Left lung (tissue), 10 donors: ENCODE data around the gene SNAP91. TPM values are rescaled to one million over a fixed set of nuclear protein-coding genes. Genes with fewer than 3 reads are reported as not detected.
"Not testable (repeated sequence)": the region's sequence is repeated elsewhere in the genome, so short reads cannot be mapped to it uniquely, and the experiment has no call there.

Experiments used
- ATAC-seq: fragments of 200-7000 bp; cut with Tn5 transposase; one replicate; pipeline ENCODE4 v1.9.1; 2020; ENCODE audit warnings: moderate library complexity
- DNase-seq, 4 donors: peaks; one replicate each; pipeline ENCODE4 v3.0.0-alpha.2; 2013 to 2020
- H3K27ac ChIP-seq, 2 donors: fragments of 200-600 bp; sonication (generic) in 1 of 2; one replicate each; pipeline versions ENCODE4 v1.5.0 to v1.8.0; 2020 to 2021
- H3K27me3 ChIP-seq, 2 donors: fragments of 200-600 bp; sonication (generic) in 1 of 2; one replicate each; pipeline versions ENCODE4 v1.5.0 to v1.8.0; 2020 to 2021
- H3K36me3 ChIP-seq, 2 donors: fragments of 200-600 bp; sonication (generic) in 1 of 2; one replicate each; pipeline versions ENCODE4 v1.5.0 to v1.8.0; 2020 to 2021
- H3K4me1 ChIP-seq, 2 donors: fragments of 200-600 bp; one replicate each; pipeline ENCODE4 v1.8.0; 2021
- H3K4me3 ChIP-seq, 2 donors: fragments of 200-600 bp; sonication (generic) in 1 of 2; one replicate each; pipeline versions ENCODE4 v1.5.0 to v1.8.0; 2020 to 2021; ENCODE audit warnings: mild to moderate bottlenecking in 1 of 2
- H3K9me3 ChIP-seq, 2 donors: fragments of 200-600 bp; sonication (generic) in 1 of 2; one replicate each; pipeline versions ENCODE4 v1.5.0 to v1.8.0; 2020 to 2021
- intact Hi-C, 2 donors: fragments of 100-400 bp; cut with DNase I; formaldehyde crosslinking; loops; one replicate each; pipeline versions ENCODE4 v1.11.2 to v1.14.2; 2022
- polyA plus RNA-seq, 6 donors: library from polyadenylated mRNA; unstranded; fragments of 120-200 nt; gene quantifications; one replicate each; pipeline ENCODE4 v1.2.1, GENCODE V29; 2013; ENCODE audit not compliant: insufficient read length in 6 of 6
- total RNA-seq, 2 donors: library from RNA; stranded (reverse); fragmentation: NEBNext Ultra II Directional; extraction: Animal tissue kit (Norgen Biotek cat#: 25700); gene quantifications; one replicate each; pipeline ENCODE4 v1.2.1, GENCODE V29; 2021
- TF ChIP-seq, protein P1 (sequence below), 2 donors: fragments of 200-600 bp; sonication (generic) in 1 of 2; IDR thresholded peaks; one replicate each; pipeline versions ENCODE4 v1.5.0 to v1.8.0; 2021; ENCODE audit warnings: antibody characterized with exemption in 2 of 2
- donor health status: DM: no; HTN: yes; CAD: no.
- donor health status: DM: no; HTN: no; CAD: no.

SNAP91 gene
- total and polyA plus RNA-seq, 8 donors = 0.05 to 1.5 (median 0.97) TPM

DNA sequence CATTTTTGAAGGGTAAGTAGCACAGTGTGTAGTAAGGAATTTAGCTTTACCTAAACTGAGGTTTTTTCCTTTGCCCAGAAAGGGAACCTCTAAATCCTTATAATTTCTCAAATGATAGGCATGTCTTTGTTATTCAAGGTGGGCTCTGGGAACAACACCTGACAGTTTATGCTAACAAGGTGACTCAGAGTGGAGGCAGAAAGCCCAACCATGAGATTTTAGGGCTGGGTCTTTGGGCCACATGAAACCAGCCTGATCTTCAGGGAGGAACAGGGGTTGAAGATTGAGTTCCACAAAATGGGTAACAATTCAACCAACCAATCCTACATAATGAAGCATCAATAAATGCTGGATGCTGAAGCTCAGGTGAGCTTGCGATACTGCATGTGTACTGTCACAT is 149.9 kb downstream of the SNAP91 start:
- DNase-seq (no peak), ATAC-seq (no peak)
- Histone ChIP-seq H3K9me3 (no peaks in the 10 kb centered on the region), H3K27me3 (no peaks in the 10 kb centered on the region), H3K27ac (no peak overlapping the region), H3K4me3 (no peak overlapping the region), H3K36me3 (no peaks in the 10 kb centered on the region), H3K4me1 (no peaks in the 10 kb centered on the region)
- TF ChIP-seq, protein P1, sequence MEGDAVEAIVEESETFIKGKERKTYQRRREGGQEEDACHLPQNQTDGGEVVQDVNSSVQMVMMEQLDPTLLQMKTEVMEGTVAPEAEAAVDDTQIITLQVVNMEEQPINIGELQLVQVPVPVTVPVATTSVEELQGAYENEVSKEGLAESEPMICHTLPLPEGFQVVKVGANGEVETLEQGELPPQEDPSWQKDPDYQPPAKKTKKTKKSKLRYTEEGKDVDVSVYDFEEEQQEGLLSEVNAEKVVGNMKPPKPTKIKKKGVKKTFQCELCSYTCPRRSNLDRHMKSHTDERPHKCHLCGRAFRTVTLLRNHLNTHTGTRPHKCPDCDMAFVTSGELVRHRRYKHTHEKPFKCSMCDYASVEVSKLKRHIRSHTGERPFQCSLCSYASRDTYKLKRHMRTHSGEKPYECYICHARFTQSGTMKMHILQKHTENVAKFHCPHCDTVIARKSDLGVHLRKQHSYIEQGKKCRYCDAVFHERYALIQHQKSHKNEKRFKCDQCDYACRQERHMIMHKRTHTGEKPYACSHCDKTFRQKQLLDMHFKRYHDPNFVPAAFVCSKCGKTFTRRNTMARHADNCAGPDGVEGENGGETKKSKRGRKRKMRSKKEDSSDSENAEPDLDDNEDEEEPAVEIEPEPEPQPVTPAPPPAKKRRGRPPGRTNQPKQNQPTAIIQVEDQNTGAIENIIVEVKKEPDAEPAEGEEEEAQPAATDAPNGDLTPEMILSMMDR (IDR thresholded peaks at IDR 0.05) = no peak
- intact Hi-C loops = no loop called here

DNA sequence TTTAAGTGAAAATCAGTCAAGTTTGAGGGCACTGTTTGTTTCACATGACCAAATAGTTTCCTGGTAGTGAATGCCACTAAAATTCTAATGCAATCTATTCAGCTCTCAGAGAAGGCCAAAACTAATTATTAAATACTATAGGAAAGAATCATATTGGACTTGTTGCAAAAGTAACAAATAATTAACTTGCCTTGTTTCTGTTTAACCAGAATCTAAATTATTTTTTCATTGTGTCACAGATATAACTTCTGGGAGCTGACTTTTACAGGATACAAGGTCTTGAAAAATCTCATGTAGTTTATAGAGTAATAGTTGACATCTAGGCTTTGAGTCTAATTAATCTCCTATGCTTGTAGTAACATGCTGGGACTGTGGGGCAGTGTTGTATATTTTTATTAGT is 152.0 kb downstream of the SNAP91 start:
- Histone ChIP-seq H3K9me3 (no peaks in the 10 kb centered on the region), H3K4me1 (no peaks in the 10 kb centered on the region), H3K27ac (no peak overlapping the region), H3K36me3 (no peaks in the 10 kb centered on the region), H3K27me3 (no peaks in the 10 kb centered on the region), H3K4me3 (no peak overlapping the region)
- TF ChIP-seq, protein P1 (IDR thresholded peaks at IDR 0.05) = no peak
- intact Hi-C loops = no loop called here
- no peak for ATAC-seq
- DNase-seq = no peak

DNA sequence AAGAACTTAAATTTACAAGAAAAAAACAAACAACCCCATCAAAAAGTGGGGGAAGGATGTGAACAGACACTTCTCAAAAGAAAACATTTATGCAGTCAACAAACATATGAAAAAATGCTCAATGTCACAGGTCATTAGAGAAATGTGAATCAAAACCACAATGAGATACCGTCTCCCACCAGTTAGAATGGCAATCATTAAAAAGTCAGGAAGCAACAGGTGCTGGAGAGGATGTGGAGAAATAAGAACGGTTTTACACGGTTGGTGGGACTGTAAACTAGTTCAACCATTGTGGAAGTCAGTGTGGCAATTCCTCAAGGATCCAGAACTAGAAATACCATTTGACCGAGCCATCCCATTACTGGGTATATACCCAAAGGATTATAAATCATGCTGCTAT is 157.2 kb downstream of the SNAP91 start:
- ATAC-seq, H3K4me3 ChIP-seq, H3K9me3 ChIP-seq, H3K36me3 ChIP-seq, intact Hi-C loops, H3K27ac ChIP-seq, DNase-seq, H3K27me3 ChIP-seq, H3K4me1 ChIP-seq: not testable (repeated sequence)

DNA sequence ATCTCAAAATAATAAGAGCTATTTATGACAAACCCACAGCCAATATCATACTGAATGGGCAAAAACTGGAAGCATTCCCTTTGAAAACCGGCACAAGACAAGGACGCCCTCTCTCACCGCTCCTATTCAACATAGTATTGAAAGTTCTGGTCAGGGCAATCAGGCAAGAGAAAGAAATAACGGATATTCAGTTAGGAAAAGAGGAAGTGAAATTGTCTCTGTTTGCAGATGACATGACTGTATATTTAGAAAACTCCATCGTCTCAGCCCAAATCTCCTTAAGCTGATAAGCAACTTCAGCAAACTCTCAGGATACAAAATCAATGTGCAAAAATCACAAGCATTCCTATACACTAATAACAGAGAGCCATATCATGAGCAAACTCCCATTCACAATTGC is 158.4 kb downstream of the SNAP91 start:
- intact Hi-C loops, DNase-seq, H3K4me3 ChIP-seq, ATAC-seq, H3K36me3 ChIP-seq, H3K4me1 ChIP-seq, H3K27me3 ChIP-seq, H3K27ac ChIP-seq, H3K9me3 ChIP-seq: not testable (repeated sequence)

DNA sequence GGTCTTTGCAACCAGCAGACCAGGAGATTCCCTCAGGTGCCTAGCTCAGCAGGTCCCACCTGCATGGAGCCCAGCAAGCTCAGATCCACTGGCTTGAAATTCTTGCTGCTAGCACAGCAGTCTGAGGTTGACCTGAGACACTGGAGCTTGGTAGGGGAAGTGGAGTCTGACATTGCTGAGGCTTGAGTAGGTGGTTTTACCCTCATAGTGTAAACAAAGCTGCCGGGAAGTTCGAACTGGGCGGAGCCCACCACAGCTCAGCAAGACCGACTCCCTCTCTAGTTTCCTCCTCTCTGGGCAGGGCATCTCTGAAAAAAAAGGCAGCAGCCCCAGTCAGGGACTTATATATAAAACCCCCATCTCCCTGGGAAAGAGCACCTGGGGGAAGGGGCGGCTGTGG is 162.3 kb downstream of the SNAP91 start:
- H3K27me3 ChIP-seq = no peaks in the 10 kb centered on the region
- intact Hi-C loops = no loop called here
- no peaks in the 10 kb centered on the region for H3K4me1 ChIP-seq
- ATAC-seq = peak; percentile 41
- no peak overlapping the region for H3K4me3 ChIP-seq
- no peaks in the 10 kb centered on the region for H3K36me3 ChIP-seq
- TF ChIP-seq, protein P1 (IDR thresholded peaks at IDR 0.05) = no peak
- DNase-seq = peak in 1 of 4 donors; percentile 31
- no peak overlapping the region for H3K27ac ChIP-seq
- H3K9me3 ChIP-seq = peaks cover 0 to 3% of the 10 kb centered on the region in 2 donors

DNA sequence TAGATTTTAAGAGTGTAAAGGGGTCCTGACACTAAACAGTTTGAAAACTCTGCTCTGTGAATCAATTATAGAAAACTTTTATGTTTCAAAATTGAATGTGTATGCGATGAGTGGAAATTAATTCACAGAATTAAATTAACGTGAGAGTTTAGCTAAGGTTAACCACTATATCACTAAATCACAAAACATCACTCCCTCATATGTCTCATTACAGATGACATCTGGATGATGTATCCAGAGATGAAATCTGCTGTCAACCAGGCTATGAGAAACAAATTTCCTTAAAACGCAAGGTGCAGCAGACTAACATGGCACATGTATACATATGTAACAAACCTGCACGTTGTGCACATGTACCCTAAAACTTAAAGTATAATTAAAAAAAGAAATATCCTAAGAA is 169.2 kb downstream of the SNAP91 start:
- intact Hi-C loops = no loop called here
- Histone ChIP-seq H3K27me3 (no peaks in the 10 kb centered on the region), H3K9me3 (no peaks in the 10 kb centered on the region), H3K36me3 (no peaks in the 10 kb centered on the region), H3K4me1 (no peaks in the 10 kb centered on the region), H3K27ac (no peak overlapping the region), H3K4me3 (no peak overlapping the region)
- DNase-seq (no peak), ATAC-seq (no peak)
- TF ChIP-seq, protein P1 (IDR thresholded peaks at IDR 0.05) = no peak
